ENCODE measurements around the gene GREM2.

GREM2 gene

DNA sequence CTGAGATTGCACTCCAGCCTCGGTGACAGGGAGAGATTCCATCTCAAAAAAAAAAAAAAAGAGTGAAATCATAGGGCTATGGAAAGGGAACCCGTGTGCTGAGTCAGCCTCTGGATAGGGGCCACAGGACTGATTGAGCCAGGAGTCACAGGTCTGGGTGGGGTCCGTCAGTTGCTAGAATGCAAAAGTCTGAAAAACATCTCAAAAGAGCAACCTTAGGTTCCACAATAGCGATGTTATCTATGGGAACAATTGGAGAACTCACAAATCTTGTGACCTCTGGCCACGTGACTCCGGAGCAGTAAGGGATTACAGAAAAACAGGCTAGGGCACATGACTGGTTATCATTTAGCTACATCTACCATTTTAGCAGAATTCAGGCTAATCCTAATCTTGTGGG is 32.8 kb upstream of the GREM2 start:
- Histone ChIP-seq H2AFZ (peak overlapping the region; percentile 53), H3K9ac (no peak overlapping the region), H3K9me3 (ENCODE audit: control insufficient read depth, low read length) (no peaks in the 10 kb centered on the region), H3K27me3 (ENCODE audit: control insufficient read depth, insufficient read depth, low read length) (no peaks in the 10 kb centered on the region), H3K4me1 (peaks cover 3% of the 10 kb centered on the region), H3K36me3 (ENCODE audit: control insufficient read depth, insufficient read depth, low read length) (no peaks in the 10 kb centered on the region), H3K79me2 (no peaks in the 10 kb centered on the region), H3K27ac (peak overlapping the region; percentile 68), H3K4me2 (ENCODE audit: low read length) (no peak overlapping the region), H3K4me3 (ENCODE audit: low read depth, low read length) (no peak overlapping the region)
- TF ChIP-seq, protein P1, sequence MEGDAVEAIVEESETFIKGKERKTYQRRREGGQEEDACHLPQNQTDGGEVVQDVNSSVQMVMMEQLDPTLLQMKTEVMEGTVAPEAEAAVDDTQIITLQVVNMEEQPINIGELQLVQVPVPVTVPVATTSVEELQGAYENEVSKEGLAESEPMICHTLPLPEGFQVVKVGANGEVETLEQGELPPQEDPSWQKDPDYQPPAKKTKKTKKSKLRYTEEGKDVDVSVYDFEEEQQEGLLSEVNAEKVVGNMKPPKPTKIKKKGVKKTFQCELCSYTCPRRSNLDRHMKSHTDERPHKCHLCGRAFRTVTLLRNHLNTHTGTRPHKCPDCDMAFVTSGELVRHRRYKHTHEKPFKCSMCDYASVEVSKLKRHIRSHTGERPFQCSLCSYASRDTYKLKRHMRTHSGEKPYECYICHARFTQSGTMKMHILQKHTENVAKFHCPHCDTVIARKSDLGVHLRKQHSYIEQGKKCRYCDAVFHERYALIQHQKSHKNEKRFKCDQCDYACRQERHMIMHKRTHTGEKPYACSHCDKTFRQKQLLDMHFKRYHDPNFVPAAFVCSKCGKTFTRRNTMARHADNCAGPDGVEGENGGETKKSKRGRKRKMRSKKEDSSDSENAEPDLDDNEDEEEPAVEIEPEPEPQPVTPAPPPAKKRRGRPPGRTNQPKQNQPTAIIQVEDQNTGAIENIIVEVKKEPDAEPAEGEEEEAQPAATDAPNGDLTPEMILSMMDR (IDR thresholded peaks at IDR 0.05): no peak

DNA sequence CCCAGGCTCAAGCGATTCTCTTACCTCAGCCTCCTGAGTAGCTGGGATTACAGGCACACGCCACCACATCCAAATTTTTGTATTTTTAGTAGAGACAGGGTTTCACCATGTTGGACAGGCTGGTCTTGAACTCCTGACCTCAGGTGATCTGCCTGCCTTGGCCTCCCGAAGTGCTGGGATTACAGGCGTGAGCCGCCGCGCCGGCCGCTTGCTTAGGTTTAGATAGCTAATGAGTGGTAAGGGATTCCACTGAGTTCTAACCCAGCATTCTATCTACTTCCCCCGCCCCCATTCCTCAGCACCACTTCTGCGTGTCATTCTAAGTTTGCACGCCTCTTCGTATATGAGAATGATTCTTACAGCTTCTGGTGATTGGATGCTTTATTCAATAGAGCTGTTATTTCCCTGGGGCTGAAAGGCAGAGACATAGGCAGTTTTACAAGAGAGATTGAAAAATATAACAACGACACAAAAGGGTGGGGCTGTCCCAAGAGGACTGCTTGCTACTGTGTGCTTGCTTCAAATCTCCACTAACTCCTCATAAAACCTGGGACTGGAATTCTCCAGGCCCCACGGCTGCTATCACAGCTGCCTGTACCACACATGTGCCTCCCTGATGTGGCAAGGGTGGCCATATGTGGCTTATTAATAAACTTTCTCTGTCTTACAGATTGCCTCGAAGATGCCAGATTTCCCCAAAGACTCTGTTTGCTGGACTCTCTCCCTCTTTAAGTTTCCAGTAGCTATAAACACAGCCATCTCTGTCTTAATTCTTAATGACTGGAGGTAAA is 23.7 kb upstream of the GREM2 start:
- H3K27ac ChIP-seq: no peak overlapping the region
- H2AFZ ChIP-seq: no peak overlapping the region
- no peak overlapping the region for H3K4me3 ChIP-seq (ENCODE audit: low read depth, low read length)
- no peaks in the 10 kb centered on the region for H3K9me3 ChIP-seq (ENCODE audit: control insufficient read depth, low read length)
- H3K9ac ChIP-seq: no peak overlapping the region
- H3K36me3 ChIP-seq (ENCODE audit: control insufficient read depth, insufficient read depth, low read length): no peaks in the 10 kb centered on the region
- TF ChIP-seq, protein P1 (IDR thresholded peaks at IDR 0.05): no peak
- H3K4me2 ChIP-seq (ENCODE audit: low read length): no peak overlapping the region
- no peaks in the 10 kb centered on the region for H3K79me2 ChIP-seq
- H3K27me3 ChIP-seq (ENCODE audit: control insufficient read depth, insufficient read depth, low read length): no peaks in the 10 kb centered on the region
- no peaks in the 10 kb centered on the region for H3K4me1 ChIP-seq

DNA sequence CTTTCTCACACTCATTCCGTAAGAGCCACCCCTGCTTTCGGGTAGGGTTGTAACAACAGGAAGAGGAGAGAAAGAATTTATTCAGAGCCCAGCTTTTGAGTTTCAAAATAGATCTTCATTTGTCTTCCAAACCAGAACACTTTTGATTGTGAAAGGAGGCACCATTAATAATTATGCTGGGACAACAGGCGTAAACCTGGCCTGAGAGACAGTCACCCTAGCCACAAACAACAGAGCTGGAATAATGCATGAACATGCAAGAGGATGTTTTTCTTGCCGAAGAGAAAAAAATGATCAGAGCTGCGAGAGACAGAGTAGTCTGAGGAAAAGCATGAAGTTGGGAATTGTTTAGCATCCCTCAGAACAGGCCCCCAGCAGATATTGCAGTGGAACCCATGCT is 18.5 kb upstream of the GREM2 start:
- Histone ChIP-seq H3K27me3 (ENCODE audit: control insufficient read depth, insufficient read depth, low read length) (no peaks in the 10 kb centered on the region), H3K4me2 (ENCODE audit: low read length) (no peak overlapping the region), H3K9ac (no peak overlapping the region), H3K79me2 (no peaks in the 10 kb centered on the region), H3K9me3 (ENCODE audit: control insufficient read depth, low read length) (no peaks in the 10 kb centered on the region), H3K27ac (no peak overlapping the region), H3K4me3 (ENCODE audit: low read depth, low read length) (no peak overlapping the region), H2AFZ (no peak overlapping the region), H3K36me3 (ENCODE audit: control insufficient read depth, insufficient read depth, low read length) (no peaks in the 10 kb centered on the region), H3K4me1 (no peaks in the 10 kb centered on the region)
- TF ChIP-seq, protein P1 (IDR thresholded peaks at IDR 0.05): no peak

DNA sequence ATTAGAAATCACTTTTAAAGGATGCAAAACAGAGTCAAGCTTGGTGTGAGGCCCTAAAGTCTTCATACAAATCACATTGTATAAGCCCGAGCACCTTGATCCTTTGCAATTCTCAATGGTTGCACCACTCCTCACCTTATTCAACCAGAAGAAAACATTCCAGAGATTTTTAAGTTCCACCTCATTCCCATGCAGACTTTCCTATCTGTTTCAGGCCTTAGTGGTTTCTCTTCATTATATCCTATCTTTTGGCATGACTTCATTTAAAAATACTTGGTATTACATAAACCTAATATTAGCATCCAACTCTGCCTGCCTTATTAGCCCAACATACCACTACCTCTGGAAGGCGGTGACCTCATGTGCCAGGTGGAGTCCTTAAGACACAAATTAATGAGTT is 9.3 kb upstream of the GREM2 start:
- H3K79me2 ChIP-seq: no peaks in the 10 kb centered on the region
- H3K27me3 ChIP-seq (ENCODE audit: control insufficient read depth, insufficient read depth, low read length): no peaks in the 10 kb centered on the region
- no peaks in the 10 kb centered on the region for H3K4me1 ChIP-seq
- TF ChIP-seq, protein P1 (IDR thresholded peaks at IDR 0.05): no peak
- no peak overlapping the region for H3K9ac ChIP-seq
- no peak overlapping the region for H3K4me2 ChIP-seq (ENCODE audit: low read length)
- H3K9me3 ChIP-seq (ENCODE audit: control insufficient read depth, low read length): no peaks in the 10 kb centered on the region
- H3K4me3 ChIP-seq (ENCODE audit: low read depth, low read length): no peak overlapping the region
- H3K36me3 ChIP-seq (ENCODE audit: control insufficient read depth, insufficient read depth, low read length): no peaks in the 10 kb centered on the region
- no peak overlapping the region for H2AFZ ChIP-seq
- no peak overlapping the region for H3K27ac ChIP-seq

Data from parathyroid adenoma (tissue), 2 donors.